ENCODE results near the gene CREBL2. TPM values are rescaled to one million over a fixed set of nuclear protein-coding genes. Genes with fewer than 3 reads are reported as not detected.
"Not testable (repeated sequence)": the region's sequence is repeated elsewhere in the genome, so short reads cannot be mapped to it uniquely, and the experiment has no call there.

Gene CREBL2, protein sequence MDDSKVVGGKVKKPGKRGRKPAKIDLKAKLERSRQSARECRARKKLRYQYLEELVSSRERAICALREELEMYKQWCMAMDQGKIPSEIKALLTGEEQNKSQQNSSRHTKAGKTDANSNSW
- total RNA-seq: 10 to 100 TPM; 13.2 to 14.3 TPM

DNA sequence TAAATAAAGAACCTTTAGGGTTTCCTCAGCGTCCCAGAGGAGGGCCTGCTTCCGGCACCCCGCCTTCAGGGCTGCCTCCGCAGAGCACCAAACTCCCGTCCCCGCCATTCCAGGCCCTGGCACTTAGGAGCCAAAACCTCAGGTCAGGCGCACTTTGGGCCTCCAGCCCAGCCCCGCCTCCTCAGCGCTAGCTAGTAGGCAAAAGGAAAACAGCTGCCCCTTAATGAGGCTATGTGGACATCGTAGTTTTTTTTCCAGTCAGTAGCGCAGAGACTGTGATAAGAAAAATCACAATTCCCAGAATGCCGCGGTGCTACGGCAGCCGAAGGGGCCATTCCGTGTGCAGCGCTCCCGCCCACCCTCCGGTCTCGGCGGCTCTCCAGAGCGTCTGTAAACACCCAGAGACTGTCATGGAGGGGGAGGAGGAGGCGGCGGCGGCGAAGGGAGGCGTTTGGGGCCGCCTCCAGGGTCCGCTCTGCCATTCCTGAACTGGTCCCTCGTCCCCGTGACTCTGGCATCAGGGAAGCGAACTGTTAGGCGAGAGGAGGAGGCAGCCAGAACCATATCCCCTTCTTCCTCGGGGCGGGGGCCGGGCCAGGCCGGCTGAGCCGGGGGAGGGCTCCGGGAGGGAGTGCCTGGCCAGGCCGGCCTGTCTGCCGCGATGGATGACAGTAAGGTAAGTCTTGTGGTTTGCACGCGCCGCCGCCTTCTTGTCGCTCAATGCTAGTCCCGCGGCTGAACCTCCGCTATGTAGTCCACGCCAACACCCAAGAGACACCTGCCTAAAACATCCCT is at the start of gene CREBL2:
Gene CREBL2 (plus strand): TSS at position 365 of the 795 bp plus-strand sequence. CDS start 297 bp downstream, at position 662.
- H3K4me1 Mint-ChIP-seq (ENCODE audit: low read depth): peaks cover 40% of the 10 kb centered on the region
- H3K4me3 Mint-ChIP-seq: peak within 1 kb of the TSS; percentile 85
- H3K27me3 Mint-ChIP-seq (ENCODE audit: low read depth): no peaks in the 10 kb centered on the region
- ATAC-seq (peak; percentile 91), DNase-seq (peak; percentile 89)
- H3K36me3 Mint-ChIP-seq (ENCODE audit: low read depth): peaks cover 12% of the 10 kb centered on the region
- peak within 1 kb of the TSS; percentile 94 for H3K27ac Mint-ChIP-seq
- ChIA-PET CTCF (interaction anchor here (0.7 to 2.4 kb wide), 8 partner anchors 13 to 254 kb away, joined by 3 to 12 read pairs (median 4); no protein-coding TSS in a partner anchor), POLR2A (interaction anchor here (0.6 to 2.7 kb wide), 9 partner anchors 51 to 884 kb away, joined by 3 to 12 read pairs (median 4); partner anchors contain the start of genes BORCS5 and GPR19)
- no peaks in the 10 kb centered on the region for H3K9me3 Mint-ChIP-seq (ENCODE audit: insufficient read depth)

DNA sequence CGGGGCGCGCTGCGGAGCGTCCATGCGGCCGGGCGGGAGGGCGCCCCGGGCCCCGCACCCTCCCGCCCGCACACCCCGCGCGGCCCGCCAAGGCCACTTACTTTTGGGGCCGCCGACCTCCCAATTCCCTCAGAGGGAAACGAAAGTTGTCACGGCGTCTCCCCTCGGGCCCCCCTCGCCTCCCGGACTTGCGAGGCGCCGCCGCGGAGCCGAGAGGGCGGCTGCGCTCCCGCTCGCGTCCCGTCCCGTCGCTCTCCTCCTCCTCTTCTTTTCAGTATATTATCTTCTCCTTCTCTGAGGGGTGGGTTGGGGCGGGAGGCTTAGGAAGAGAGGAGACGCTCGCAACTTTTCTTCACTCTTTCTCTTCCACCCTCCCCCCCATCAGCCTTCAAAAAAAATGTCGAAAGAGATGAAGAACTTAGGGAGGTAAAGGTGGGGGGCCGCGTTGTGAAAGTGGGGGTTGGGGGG is 49.6 kb upstream of the CREBL2 start:
- Mint-ChIP-seq H3K4me1 (ENCODE audit: low read depth) (peaks cover 37% of the 10 kb centered on the region), H3K4me3 (peak overlapping the region; percentile 83), H3K27ac (peak overlapping the region; percentile 83), H3K36me3 (ENCODE audit: low read depth) (peaks cover 14% of the 10 kb centered on the region), H3K9me3 (ENCODE audit: insufficient read depth) (no peaks in the 10 kb centered on the region), H3K27me3 (ENCODE audit: low read depth) (peaks cover 2% of the 10 kb centered on the region)
- ATAC-seq (peak; percentile 6), DNase-seq (peak; percentile 37)
- CTCF ChIA-PET: interaction anchor here (0.9 to 4.3 kb wide), 7 partner anchors 39 to 186 kb away, joined by 3 to 46 read pairs (median 4); no protein-coding TSS in a partner anchor
- POLR2A ChIA-PET: interaction anchor here (0.5 to 2.0 kb wide), 10 partner anchors 46 to 182 kb away, joined by 3 to 17 read pairs (median 11); no protein-coding TSS in a partner anchor

DNA sequence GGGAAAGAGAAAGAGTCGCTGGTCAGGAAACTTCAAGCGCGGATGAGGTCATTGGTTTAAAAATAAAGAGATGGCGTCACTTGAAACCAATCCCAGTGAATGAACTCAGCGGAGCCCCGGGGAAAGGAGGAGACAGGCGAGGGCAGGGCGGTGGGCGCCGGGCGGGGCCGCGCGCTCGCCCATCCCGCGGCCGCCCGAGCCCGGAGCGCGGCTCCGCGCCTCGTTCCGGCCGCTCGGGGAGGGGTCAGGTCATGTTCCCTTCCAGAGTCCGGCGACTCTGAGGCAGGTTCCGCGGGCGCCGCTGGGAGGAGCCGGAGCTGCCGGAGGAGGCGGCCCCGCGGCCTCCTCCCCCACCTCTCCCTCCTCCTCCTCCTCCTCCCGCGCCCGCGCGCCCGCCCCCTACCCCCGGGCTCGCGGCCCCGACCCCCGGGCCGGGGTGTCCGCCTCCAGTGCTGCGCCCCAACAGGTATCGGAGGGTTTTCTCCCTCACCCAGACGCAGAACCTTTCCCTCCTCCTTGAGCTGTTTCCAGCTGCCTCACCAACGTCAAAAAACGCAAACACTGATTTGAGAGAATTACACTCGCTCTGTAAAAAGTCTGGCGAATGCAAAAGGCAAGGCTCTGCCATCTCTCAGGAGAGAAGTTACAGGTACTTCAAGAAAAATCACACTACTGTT is 49.0 kb upstream of the CREBL2 start, which contains the start of gene DUSP16:
Gene DUSP16 (minus strand): TSS at position 279 of the 677 bp plus-strand sequence. CDS start 41,765 bp downstream, outside the sequence.
- Mint-ChIP-seq H3K27me3 (ENCODE audit: low read depth) (peaks cover 5% of the 10 kb centered on the region), H3K9me3 (ENCODE audit: insufficient read depth) (no peaks in the 10 kb centered on the region), H3K36me3 (ENCODE audit: low read depth) (peaks cover 12% of the 10 kb centered on the region), H3K4me1 (ENCODE audit: low read depth) (peaks cover 35% of the 10 kb centered on the region), H3K4me3 (peak within 1 kb of the TSS; percentile 83), H3K27ac (peak within 1 kb of the TSS; percentile 91)
- ATAC-seq: peak; percentile 88
- ChIA-PET CTCF (interaction anchor here (0.9 to 2.6 kb wide), 23 partner anchors 8 to 205 kb away, joined by 3 to 46 read pairs (median 5); partner anchors contain the start of gene BORCS5), POLR2A (interaction anchor here (0.7 to 1.9 kb wide), 20 partner anchors 8 to 206 kb away, joined by 3 to 15 read pairs (median 4); no protein-coding TSS in a partner anchor)
- peak; percentile 88 for DNase-seq

DNA sequence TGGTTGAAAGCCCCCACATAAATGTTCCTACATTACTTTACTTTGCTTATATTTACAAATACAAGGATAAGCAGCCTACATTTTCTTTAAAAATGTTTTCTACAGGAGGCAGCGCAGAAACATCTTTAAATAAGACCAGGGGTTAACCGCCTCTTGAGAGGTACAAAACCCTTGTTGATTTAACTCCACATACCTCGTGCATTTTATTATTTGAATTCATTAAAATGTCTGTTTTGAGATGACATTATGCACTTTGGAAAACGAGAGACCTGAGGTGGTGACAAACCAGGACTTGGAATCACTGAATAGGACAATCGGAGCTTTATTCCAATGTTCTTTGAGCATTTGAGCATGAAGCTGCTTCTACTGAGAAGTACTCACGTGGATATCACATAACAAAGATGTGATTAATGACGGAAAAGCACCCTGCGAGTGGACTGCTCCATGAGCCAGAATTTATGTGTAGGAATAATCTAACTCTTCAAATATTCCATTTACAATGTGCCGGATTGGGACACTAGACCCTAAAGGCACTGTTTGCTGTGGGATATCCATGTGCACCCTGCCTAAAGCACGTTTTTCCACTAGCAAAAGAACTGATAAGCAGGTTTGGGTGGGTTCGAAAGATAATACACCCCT is 48.3 kb upstream of the CREBL2 start:
- Mint-ChIP-seq H3K36me3 (ENCODE audit: low read depth) (peaks cover 7% of the 10 kb centered on the region), H3K4me1 (ENCODE audit: low read depth) (peaks cover 31% of the 10 kb centered on the region), H3K4me3 (peak overlapping the region; percentile 80), H3K27ac (peak overlapping the region; percentile 91), H3K9me3 (ENCODE audit: insufficient read depth) (no peaks in the 10 kb centered on the region), H3K27me3 (ENCODE audit: low read depth) (peaks cover 7% of the 10 kb centered on the region)
- ATAC-seq (no peak), DNase-seq (no peak)
- ChIA-PET CTCF (interaction anchor here (0.9 to 2.6 kb wide), 30 partner anchors 8 to 206 kb away, joined by 3 to 46 read pairs (median 4); partner anchors contain the start of gene BORCS5), POLR2A (interaction anchor here (0.7 to 1.9 kb wide), 21 partner anchors 9 to 207 kb away, joined by 3 to 15 read pairs (median 3); no protein-coding TSS in a partner anchor)

DNA sequence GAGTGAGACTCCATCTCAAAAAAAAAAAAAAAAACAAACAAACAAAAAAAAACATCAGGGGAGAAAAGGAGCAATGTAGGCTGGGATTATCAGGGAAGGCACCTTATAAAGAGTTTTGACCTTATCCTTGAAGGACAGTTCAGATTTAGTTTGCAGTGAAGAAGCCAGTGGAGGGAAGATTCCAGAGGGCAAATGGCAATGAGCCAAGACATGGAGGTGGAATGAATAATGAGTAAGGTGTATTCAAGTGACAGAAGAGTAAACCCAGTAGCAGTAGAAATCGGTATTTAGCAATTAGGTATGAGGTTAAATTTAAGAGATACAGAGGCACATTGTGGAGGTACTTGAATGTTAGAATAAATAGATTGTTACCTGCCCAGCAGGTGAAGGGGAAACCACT is 46.8 kb upstream of the CREBL2 start:
- Mint-ChIP-seq H3K4me3 (no peak overlapping the region), H3K27ac (no peak overlapping the region), H3K4me1 (ENCODE audit: low read depth) (peaks cover 21% of the 10 kb centered on the region), H3K36me3 (ENCODE audit: low read depth) (peaks cover 2% of the 10 kb centered on the region), H3K9me3 (ENCODE audit: insufficient read depth) (no peaks in the 10 kb centered on the region), H3K27me3 (ENCODE audit: low read depth) (peaks cover 9% of the 10 kb centered on the region)
- CTCF ChIA-PET: interaction anchor here (0.8 to 2.6 kb wide), 14 partner anchors 8 to 187 kb away, joined by 3 to 46 read pairs (median 7); partner anchors contain the start of gene CREBL2
- DNase-seq (no peak), ATAC-seq (no peak)
- POLR2A ChIA-PET: interaction anchor here (0.7 kb wide), 1 partner anchor 10 kb away, joined by 3 read pairs; no protein-coding TSS in a partner anchor

DNA sequence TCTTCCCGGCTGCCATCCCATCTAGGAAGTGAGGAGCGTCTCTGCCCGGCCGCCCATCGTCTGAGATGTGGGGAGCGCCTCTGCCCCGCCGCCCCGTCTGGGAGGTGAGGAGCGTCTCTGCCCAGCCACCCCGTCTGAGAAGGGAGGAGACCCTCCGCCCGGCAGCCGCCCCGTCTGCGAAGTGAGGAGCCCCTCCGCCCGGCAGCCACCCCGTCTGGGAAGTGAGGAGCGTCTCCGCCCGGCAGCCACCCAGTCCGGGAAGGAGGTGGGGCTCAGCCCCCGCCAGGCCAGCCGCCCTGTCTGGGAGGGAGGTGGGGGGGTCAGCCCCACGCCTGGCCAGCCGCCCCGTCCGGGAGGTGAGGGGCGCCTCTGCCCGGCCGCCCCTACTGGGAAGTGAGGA is 45.7 kb upstream of the CREBL2 start:
- POLR2A ChIA-PET; CTCF ChIA-PET; DNase-seq; H3K27me3 Mint-ChIP-seq (ENCODE audit: low read depth); H3K4me3 Mint-ChIP-seq; H3K36me3 Mint-ChIP-seq (ENCODE audit: low read depth); ATAC-seq; H3K27ac Mint-ChIP-seq; H3K9me3 Mint-ChIP-seq (ENCODE audit: insufficient read depth): not testable (repeated sequence)
- H3K4me1 Mint-ChIP-seq (ENCODE audit: low read depth): peaks cover 14% of the 10 kb centered on the region

DNA sequence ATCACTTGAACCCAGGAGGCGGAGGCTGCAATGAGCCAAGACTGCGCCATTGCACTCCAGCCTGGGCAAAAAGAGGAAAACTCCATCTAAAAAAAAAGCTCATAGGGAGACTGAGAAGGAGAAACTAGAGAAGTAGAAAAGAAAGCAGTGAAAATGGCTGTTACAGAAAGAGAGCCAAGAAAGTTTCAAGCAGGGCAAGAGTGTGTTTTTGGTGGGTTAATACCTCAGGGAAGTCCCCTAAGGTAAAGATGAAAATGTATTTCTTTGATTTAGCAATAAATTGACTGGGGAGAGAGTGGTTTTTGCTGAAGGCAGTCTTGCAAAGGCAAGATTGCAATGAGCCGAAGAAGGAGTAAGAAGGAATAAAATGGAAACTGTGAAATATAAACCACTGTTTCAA is 39.0 kb upstream of the CREBL2 start:
- no peak for DNase-seq
- H3K36me3 Mint-ChIP-seq (ENCODE audit: low read depth): no peaks in the 10 kb centered on the region
- H3K9me3 Mint-ChIP-seq (ENCODE audit: insufficient read depth): no peaks in the 10 kb centered on the region
- ChIA-PET POLR2A (interaction anchor here (0.8 kb wide), 1 partner anchor 9 kb away, joined by 3 read pairs; no protein-coding TSS in a partner anchor), CTCF (interaction anchor here (1.0 to 2.1 kb wide), 3 partner anchors 9 to 83 kb away, joined by 3 to 9 read pairs (median 3); no protein-coding TSS in a partner anchor)
- H3K27ac Mint-ChIP-seq: no peak overlapping the region
- ATAC-seq: no peak
- no peaks in the 10 kb centered on the region for H3K4me1 Mint-ChIP-seq (ENCODE audit: low read depth)
- peaks cover 7% of the 10 kb centered on the region for H3K27me3 Mint-ChIP-seq (ENCODE audit: low read depth)
- no peak overlapping the region for H3K4me3 Mint-ChIP-seq

DNA sequence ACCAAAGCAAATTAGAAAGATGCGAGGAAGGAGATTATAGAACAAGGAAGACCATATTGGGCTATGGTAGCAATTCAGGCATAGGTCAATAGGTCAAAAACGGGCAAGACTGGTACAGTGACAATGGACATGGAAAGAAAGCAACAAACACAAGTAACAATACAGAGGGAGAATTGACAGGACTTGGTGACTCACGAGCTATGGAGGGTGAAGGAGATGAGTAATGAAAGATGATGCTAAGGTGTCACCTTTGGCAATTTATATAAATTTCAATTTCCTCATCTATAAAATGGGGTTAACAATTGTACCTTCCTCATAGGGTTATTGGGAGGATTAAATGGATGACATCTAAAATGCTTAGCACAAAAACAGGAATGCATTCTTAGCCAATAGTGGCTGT is 33.9 kb upstream of the CREBL2 start:
- H3K4me1 Mint-ChIP-seq (ENCODE audit: low read depth): peaks cover 4% of the 10 kb centered on the region
- DNase-seq (no peak), ATAC-seq (no peak)
- H3K27me3 Mint-ChIP-seq (ENCODE audit: low read depth): peaks cover 2% of the 10 kb centered on the region
- no peaks in the 10 kb centered on the region for H3K9me3 Mint-ChIP-seq (ENCODE audit: insufficient read depth)
- H3K36me3 Mint-ChIP-seq (ENCODE audit: low read depth): no peaks in the 10 kb centered on the region
- ChIA-PET CTCF (interaction anchor here (1.0 to 1.3 kb wide), 2 partner anchors 19 to 159 kb away, joined by 3 read pairs; no protein-coding TSS in a partner anchor), POLR2A (no interaction called here)
- H3K27ac Mint-ChIP-seq: no peak overlapping the region
- H3K4me3 Mint-ChIP-seq: no peak overlapping the region

DNA sequence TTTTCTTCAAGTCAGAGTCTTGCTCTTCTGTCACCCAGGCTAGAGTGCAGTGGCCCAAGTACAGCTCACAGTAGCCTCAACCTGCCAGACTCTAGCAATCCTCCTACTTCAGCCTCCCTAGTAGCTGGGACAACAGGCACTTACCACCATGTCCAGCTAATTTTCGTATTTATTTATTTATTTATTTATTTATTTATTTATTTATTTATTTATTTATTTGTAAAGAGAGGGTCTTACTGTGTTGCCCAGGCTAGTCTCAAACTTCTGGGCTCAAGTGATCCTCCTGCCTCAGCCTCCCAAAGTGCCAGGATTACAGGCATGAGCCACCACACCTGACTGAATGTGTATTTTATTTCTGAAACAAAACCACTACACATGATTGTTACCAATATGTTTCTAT is 31.0 kb upstream of the CREBL2 start:
- ATAC-seq; CTCF ChIA-PET; H3K4me1 Mint-ChIP-seq (ENCODE audit: low read depth); H3K36me3 Mint-ChIP-seq (ENCODE audit: low read depth); DNase-seq; H3K27ac Mint-ChIP-seq; H3K9me3 Mint-ChIP-seq (ENCODE audit: insufficient read depth); H3K4me3 Mint-ChIP-seq: not testable (repeated sequence)
- H3K27me3 Mint-ChIP-seq (ENCODE audit: low read depth): peaks cover 11% of the 10 kb centered on the region
- POLR2A ChIA-PET: interaction anchor here (0.7 kb wide), 1 partner anchor 59 kb away, joined by 3 read pairs; no protein-coding TSS in a partner anchor

DNA sequence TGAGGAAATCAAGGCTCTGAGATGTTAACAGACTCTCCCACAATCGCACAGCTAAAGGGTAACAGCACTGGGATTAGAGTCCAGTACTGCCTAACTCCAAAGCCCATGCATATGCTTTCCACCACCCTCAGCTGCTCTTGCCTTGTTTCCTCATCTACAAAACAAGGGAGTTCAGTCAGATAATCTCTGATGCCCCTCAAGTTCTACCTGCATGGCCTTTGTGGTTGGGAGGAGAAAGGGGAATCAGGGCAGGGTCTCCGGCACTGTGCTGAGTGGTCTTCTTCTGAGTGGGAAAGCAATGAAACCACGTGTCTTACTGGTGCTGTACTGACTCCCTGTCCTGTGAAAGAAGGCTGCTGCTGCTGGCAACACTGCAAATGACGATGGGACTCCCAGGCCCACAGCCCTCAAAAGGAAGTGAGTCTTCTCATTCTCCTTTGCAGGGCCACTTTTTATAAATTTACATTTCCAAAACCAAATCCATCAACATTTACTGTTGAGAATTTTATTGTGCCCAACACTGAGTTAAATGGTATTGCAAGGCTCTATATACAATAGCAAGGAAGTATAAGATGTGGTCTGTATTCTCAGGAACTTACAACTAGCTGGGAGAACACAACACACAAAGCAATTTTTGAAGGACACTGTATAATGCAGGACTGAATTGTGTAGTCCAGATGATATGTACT is 29.3 kb upstream of the CREBL2 start:
- ChIA-PET CTCF (no interaction called here), POLR2A (no interaction called here)
- DNase-seq (no peak), ATAC-seq (no peak)
- H3K36me3 Mint-ChIP-seq (ENCODE audit: low read depth): no peaks in the 10 kb centered on the region
- H3K4me3 Mint-ChIP-seq: no peak overlapping the region
- peaks cover 6% of the 10 kb centered on the region for H3K4me1 Mint-ChIP-seq (ENCODE audit: low read depth)
- H3K27me3 Mint-ChIP-seq (ENCODE audit: low read depth): peaks cover 12% of the 10 kb centered on the region
- H3K27ac Mint-ChIP-seq: peak overlapping the region; percentile 39
- H3K9me3 Mint-ChIP-seq (ENCODE audit: insufficient read depth): no peaks in the 10 kb centered on the region
